HepG2 (cell line): ENCODE results near the gene IQCE. TPM values are rescaled to one million over a fixed set of nuclear protein-coding genes. Genes with fewer than 3 reads are reported as not detected.
A peak's percentile ranks its signal among the peaks of the same experiment; 100 is the strongest.

Source experiments
- ARNT ChIP-seq: fragments of 450-650 bp; IDR thresholded peaks from 2 replicates; pipeline ENCODE4 v1.6.1; 2017
- GFI1 ChIP-seq: sonication (generic); formaldehyde crosslinking; IDR thresholded peaks from 2 replicates; pipeline ENCODE4 v1.5.0; 2020; ENCODE audit warnings: missing genetic modification reagents, mild to moderate bottlenecking, borderline replicate concordance
- HNRNPL ChIP-seq: fragments of 200-400 bp; formaldehyde crosslinking; IDR thresholded peaks from 2 replicates; pipeline ENCODE4 v1.6.1; 2017; ENCODE audit warnings: mild to moderate bottlenecking, low read depth, low read length
- MXD1 ChIP-seq: sonication (generic); formaldehyde crosslinking; IDR thresholded peaks from 2 replicates; pipeline ENCODE4 v1.4.0; 2020; ENCODE audit warnings: mild to moderate bottlenecking, missing genetic modification reagents
- NFYB ChIP-seq: sonication (generic); formaldehyde crosslinking; IDR thresholded peaks from 2 replicates; pipeline ENCODE4 v1.4.0; 2020; ENCODE audit warnings: missing genetic modification reagents
- PAX8 ChIP-seq: sonication (generic); formaldehyde crosslinking; IDR thresholded peaks from 2 replicates; pipeline ENCODE4 v1.8.0; 2022; ENCODE audit warnings: mild to moderate bottlenecking, missing genetic modification reagents, borderline replicate concordance
- POLR2AphosphoS5 ChIP-seq: IDR thresholded peaks from 2 replicates; pipeline ENCODE4 v1.6.1; 2012; ENCODE audit warnings: low read depth, low read length
- POLR2G ChIP-seq: fragments of 200-400 bp; formaldehyde crosslinking; IDR thresholded peaks from 2 replicates; pipeline ENCODE4 v1.6.1; 2018; ENCODE audit warnings: mild to moderate bottlenecking, low read depth, low read length, moderate library complexity
- SNAI1 ChIP-seq: sonication (generic); formaldehyde crosslinking; IDR thresholded peaks from 2 replicates; pipeline ENCODE4 v1.5.0; 2020; ENCODE audit warnings: mild to moderate bottlenecking, missing genetic modification reagents, borderline replicate concordance
- TEAD2 ChIP-seq: sonication (generic); formaldehyde crosslinking; IDR thresholded peaks from 2 replicates; pipeline ENCODE4 v1.9.0; 2021; ENCODE audit warnings: missing genetic modification reagents
- TFAP4 ChIP-seq: sonication (generic); IDR thresholded peaks from 2 replicates; pipeline ENCODE4 v1.6.1; 2016; ENCODE audit warnings: low read depth, borderline replicate concordance
- YY1 ChIP-seq: IDR thresholded peaks from 2 replicates; pipeline ENCODE4 v1.6.1; 2011; ENCODE audit warnings: low read length, low read depth, moderate library complexity, mild to moderate bottlenecking; ENCODE audit not compliant: insufficient read depth, insufficient replicate concordance
- ZNF207 ChIP-seq: fragments of 450-650 bp; IDR thresholded peaks from 2 replicates; pipeline ENCODE4 v1.6.1; 2016; ENCODE audit warnings: antibody characterized with exemption, borderline replicate concordance
- ZNF224 ChIP-seq: sonication (generic); formaldehyde crosslinking; IDR thresholded peaks from 2 replicates; pipeline ENCODE4 v1.5.0; 2020; ENCODE audit warnings: mild to moderate bottlenecking, missing genetic modification reagents
- ZNF292 ChIP-seq: sonication (generic); formaldehyde crosslinking; IDR thresholded peaks from 2 replicates; pipeline ENCODE4 v1.8.1; 2022; ENCODE audit warnings: mild to moderate bottlenecking, low read depth, missing genetic modification reagents, borderline replicate concordance
- ZNF431 ChIP-seq: sonication (generic); formaldehyde crosslinking; IDR thresholded peaks from 2 replicates; pipeline ENCODE4 v1.9.0; 2022; ENCODE audit warnings: missing genetic modification reagents, low read depth, mild to moderate bottlenecking, borderline replicate concordance
- ZNF615 ChIP-seq: sonication (generic); formaldehyde crosslinking; IDR thresholded peaks from 2 replicates; pipeline ENCODE4 v1.5.0; 2020; ENCODE audit warnings: mild to moderate bottlenecking, missing genetic modification reagents, borderline replicate concordance
- ZNF784 ChIP-seq: sonication (generic); formaldehyde crosslinking; IDR thresholded peaks from 2 replicates; pipeline ENCODE4 v1.5.1; 2020; ENCODE audit warnings: missing genetic modification reagents, mild to moderate bottlenecking, borderline replicate concordance
- ZSCAN20 ChIP-seq: sonication (generic); formaldehyde crosslinking; IDR thresholded peaks from 2 replicates; pipeline ENCODE4 v1.4.0; 2020; ENCODE audit warnings: missing genetic modification reagents, mild to moderate bottlenecking, borderline replicate concordance
- polyA plus RNA-seq, 8 experiments: library from polyadenylated mRNA; depleted of rRNA in 3 of 8; stranded (reverse) in 7 of 8; unstranded in 1 of 8; fragments of >200 nt; fragmentation: Illumina TruSeq in 4 of 8; extraction: Trizol in 4 of 8; gene quantifications; 2 replicates each; pipeline versions ENCODE4 v1.2.1 to v1.2.3, GENCODE V29; 2011 to 2016; ENCODE audit warnings: low read depth in 4 of 8, missing spikeins in 1 of 8, mixed read lengths in 1 of 8; ENCODE audit not compliant: insufficient read depth in 1 of 8
- total RNA-seq, 5 experiments: library from RNA; depleted of rRNA; stranded (reverse); fragments of >200 nt; fragmentation: Illumina TruSeq; extraction: Trizol; gene quantifications; 2 replicates each; pipeline ENCODE4 v1.2.3, GENCODE V29; 2016; ENCODE audit warnings: low read depth in 1 of 5

The IQCE gene
- total and polyA plus RNA-seq, 2 of the 13 experiments (the other 11 are each of a cell fraction or from before 2014, with no cell fraction given) = 1.5 to 2.5 TPM

DNA sequence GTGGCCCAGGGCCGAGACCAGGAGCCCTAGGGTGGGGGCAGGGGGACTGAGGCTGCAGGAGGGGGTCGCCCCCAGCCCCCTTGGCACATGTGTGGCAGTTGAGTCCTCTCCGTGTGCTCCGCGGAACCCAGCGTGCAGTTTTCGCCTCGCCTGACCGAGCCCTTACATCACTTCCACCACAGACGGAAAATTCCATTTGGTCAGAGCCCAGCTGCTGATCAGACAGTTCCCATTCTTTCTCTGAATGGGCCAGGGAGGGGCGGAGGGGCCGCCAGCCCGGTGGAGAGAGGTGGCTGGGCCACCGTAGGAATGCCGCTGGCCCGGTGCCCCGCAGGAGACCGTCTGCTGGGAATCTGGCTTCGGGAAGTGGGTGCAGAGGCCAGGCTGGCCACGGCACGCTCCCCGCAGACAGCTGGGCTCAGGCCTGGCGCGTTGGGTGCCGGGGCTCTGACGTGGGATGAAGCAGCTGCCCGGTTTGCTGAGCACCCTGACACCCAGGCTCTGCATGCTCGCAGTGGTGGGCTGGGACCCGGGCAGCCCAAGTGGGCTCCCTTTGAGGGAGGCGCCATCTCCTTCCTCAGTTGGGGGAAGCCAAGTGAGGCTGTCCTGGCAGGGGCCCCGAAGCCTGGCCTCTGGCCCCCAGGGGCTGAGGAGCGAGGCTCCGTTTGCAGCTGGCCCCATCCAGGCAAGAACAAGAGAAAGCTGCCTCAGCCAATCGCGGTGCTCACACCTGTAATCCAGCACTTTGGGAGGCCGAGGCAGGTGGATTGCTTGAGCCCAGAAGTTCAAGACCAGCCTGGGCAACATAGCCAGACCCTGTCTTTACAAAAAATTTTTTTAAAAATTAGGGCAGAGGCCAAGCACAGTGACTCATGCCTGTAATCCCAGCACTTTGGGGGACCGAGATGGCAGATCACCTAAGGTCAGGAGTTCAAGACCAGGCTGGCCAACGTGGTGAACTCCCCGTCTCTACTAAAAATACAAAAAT, 82.9 kb downstream of the IQCE start (continued):
- TF ChIP-seq POLR2G (peak; percentile 38), TEAD2 (no peak), NFYB (CRISPR knock-in tag) (no peak), YY1 (no peak), ZSCAN20 (CRISPR knock-in tag) (no peak), HNRNPL (peak; percentile 93), ZNF224 (CRISPR knock-in tag) (no peak), ZNF207 (no peak), PAX8 (CRISPR knock-in tag) (no peak), ZNF431 (CRISPR knock-in tag) (no peak), ZNF292 (CRISPR knock-in tag) (no peak), SNAI1 (CRISPR knock-in tag) (no peak), ARNT (no peak), GFI1 (CRISPR knock-in tag) (no peak), POLR2AphosphoS5 (no peak), ZNF784 (peak; percentile 68; the same call in 1 of the 2 replicates), ZNF615 (CRISPR knock-in tag) (no peak), MXD1 (CRISPR knock-in tag) (0 out of 2 replicates have a peak, but pooled peaks have one; percentile 72), TFAP4 (peak; percentile 84; the same call in 1 of the 2 replicates)
